ENCODE data around the gene SORBS2.

GRCh38 chr4:185744946-185745345 lies 67.0 kb downstream of the SORBS2 start:
- TF ChIP-seq, protein P1, sequence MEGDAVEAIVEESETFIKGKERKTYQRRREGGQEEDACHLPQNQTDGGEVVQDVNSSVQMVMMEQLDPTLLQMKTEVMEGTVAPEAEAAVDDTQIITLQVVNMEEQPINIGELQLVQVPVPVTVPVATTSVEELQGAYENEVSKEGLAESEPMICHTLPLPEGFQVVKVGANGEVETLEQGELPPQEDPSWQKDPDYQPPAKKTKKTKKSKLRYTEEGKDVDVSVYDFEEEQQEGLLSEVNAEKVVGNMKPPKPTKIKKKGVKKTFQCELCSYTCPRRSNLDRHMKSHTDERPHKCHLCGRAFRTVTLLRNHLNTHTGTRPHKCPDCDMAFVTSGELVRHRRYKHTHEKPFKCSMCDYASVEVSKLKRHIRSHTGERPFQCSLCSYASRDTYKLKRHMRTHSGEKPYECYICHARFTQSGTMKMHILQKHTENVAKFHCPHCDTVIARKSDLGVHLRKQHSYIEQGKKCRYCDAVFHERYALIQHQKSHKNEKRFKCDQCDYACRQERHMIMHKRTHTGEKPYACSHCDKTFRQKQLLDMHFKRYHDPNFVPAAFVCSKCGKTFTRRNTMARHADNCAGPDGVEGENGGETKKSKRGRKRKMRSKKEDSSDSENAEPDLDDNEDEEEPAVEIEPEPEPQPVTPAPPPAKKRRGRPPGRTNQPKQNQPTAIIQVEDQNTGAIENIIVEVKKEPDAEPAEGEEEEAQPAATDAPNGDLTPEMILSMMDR (IDR thresholded peaks at IDR 0.05), result no peak
- TF ChIP-seq POLR2A (IDR thresholded peaks at IDR 0.05), result no peak

Data from gastroesophageal sphincter (tissue), 3 donors.